AG08395 (cell line): Measurements from ENCODE around the gene RNPEPL1.
"Not testable (repeated sequence)": the region's sequence is repeated elsewhere in the genome, so short reads cannot be mapped to it uniquely, and the experiment has no call there.

Source experiments
- DNase-seq: peaks from one replicate; pipeline ENCODE4 v3.0.0; 2012; ENCODE audit warnings: mixed read lengths, low spot score

The RNPEPL1 gene, protein sequence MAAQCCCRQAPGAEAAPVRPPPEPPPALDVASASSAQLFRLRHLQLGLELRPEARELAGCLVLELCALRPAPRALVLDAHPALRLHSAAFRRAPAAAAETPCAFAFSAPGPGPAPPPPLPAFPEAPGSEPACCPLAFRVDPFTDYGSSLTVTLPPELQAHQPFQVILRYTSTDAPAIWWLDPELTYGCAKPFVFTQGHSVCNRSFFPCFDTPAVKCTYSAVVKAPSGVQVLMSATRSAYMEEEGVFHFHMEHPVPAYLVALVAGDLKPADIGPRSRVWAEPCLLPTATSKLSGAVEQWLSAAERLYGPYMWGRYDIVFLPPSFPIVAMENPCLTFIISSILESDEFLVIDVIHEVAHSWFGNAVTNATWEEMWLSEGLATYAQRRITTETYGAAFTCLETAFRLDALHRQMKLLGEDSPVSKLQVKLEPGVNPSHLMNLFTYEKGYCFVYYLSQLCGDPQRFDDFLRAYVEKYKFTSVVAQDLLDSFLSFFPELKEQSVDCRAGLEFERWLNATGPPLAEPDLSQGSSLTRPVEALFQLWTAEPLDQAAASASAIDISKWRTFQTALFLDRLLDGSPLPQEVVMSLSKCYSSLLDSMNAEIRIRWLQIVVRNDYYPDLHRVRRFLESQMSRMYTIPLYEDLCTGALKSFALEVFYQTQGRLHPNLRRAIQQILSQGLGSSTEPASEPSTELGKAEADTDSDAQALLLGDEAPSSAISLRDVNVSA

DNA sequence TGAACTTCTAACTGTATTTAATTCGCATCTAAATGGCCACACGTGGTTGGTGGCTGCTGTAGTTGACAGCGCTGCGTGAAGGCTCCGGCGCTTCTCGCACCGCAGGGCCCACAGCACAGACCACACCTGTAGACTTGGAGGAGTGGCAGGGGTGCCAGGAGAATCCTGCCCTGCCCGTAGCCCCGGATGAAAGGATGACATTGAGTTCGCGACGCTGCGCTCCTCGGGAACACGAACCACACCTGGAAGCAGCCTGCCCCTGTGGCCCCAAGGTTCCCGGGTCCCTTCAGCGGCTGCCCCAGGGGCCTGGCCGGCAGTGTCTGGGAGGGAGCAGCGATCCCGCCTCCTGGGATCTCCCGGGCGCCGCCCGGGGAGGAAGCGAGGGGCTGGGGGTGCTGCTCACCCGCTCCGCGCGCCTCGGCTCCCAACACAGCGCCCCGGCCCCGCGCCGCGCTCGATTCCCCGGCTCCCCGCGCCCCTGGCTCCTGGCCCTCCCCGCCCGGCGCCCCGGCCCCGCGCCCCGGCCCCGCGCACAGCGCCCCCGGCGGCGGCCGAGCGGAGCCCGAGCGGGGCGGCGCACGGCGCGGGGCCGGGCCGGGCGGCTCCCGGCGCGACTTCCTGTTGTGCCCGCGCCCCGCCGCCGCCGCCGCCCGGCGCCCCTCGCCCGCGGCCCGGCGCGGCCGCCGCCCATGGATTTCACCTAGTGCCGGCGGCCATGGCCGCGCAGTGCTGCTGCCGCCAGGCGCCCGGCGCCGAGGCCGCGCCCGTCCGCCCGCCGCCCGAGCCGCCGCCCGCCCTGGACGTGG lies at the start of gene RNPEPL1:
Gene RNPEPL1 (plus strand): TSS at position 613 of the 806 bp plus-strand sequence. CDS start 103 bp downstream, at position 716.
- peak; percentile 52 for DNase-seq

DNA sequence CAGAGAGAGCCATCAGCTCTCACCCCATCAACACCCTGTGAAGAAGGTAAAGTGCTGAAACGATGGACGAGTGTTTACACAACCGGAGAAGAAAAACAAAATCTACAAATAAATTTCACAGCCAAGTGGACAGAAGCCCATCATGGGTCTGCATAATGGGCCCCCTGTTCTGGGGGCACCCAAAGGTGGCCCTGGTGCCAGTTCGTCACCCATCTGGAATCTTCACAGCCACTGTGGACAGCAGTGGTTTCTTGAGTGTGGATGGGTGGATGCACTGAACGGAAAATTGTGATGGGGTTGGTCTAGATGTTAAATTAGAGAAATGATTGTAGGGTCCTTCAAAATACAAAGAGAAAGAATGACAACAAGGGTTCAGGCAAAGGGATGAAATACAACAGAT lies 49.3 kb upstream of the RNPEPL1 start:
- DNase-seq: no peak

DNA sequence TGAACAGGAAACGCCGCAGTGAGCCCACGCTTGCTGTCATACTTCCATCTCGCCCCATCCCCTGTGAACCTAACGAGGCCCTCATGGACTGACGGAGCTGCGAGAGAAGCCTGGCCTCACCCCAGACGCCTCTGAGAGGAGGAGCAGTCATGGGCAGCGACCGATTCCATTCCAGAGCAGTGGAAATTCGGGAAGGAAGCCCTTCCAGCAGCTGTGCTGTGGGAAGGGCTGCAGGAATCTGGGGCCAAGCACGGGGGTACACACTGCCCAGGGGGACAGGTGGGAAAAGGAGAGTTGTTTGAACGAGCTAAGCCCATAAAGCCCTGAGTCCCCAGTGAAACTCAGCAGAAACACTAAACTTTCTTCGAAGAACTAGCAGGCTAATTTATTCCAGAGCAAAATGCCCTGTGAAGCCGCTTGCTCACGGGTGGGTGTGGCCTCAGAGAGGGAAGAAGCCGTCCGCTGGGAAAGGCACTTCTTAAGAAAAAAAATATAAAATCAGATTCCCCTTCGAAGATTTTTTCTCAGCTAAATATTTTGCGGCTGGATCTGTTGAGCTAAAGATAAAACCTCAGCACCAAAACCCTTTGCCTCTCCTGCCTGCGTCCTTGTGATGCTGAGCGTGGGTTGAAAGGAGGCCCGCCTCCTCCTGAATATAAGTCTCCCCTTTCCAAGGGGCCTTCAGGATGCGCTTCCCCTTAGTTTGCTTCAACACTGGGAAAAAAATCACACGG lies 48.7 kb upstream of the RNPEPL1 start:
- DNase-seq: peak; percentile 62

DNA sequence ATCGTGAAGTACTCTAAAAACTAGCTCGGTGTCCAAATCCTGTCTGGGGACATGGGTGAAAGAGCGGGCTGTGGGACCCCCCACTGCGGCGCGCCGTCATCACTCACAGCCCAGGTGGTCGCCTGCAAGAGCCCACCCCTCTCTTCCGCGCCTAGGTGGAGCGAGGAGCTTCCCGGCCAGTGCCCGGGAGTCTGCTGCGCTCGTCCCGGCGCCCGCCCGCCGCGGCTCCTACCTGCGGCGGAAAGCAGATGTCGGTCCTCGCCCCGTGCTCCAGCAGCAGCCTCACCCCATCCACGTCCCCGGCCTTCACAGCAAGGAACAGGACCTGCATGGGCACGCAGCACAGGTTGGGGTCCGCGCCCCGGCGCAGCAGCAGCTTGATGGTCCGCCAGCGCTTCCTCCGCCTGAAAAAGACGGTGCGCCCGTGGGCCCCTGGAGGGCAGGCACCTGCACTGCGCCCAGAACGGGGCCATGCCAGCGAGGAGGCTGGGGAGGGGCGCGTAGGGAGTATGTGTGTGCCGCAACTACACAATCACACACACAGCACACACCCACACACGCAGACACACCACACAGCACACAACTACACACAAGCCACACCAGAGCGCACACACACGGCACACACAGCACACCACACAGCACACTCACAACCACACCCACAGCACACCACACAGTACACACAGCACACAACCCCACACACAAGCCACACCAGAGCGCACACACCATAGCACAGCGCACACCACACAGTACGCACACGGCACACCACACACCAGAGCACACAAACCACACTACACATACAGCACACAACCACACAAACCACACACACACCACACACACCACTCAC lies 47.9 kb upstream of the RNPEPL1 start:
- DNase-seq: peak; percentile 12

DNA sequence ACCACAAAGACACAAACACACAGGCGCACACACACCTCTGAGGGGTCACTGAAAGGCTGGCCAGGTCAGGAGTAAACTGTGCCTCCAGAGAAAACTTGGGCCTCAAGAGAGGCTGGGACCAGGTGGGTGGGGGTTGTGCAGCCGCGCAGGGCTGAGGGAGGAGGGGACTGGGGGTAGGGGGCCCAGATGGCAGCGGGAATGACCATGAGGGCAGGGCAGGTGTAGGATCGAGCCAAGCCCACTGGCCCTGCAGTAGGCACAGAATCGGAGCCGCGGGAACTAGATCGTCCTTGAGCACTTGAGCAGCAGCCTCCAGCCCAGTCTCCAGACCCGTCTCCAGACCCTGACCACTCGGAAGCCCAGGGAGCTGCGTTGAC lies 47.3 kb upstream of the RNPEPL1 start:
- DNase-seq: no peak

DNA sequence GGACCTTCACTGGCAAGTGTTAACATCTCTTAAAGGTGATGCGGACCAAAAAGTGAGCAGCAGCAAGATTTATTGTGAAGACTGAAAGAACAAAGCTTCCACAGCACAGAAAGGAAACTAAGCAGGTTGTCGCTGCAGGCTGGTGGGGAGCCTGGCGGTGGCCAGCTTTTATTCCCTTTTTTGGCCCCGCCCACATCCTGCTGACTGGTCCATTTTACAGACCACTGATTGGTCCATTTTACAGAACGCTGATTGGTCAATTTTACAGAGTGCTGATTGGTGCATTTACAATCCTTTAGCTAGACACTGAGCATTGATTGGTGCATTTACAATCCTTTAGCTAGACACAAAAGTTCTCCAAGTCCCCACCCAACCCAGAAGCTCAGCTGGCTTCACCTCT lies 46.4 kb upstream of the RNPEPL1 start:
- not testable (repeated sequence) for DNase-seq

DNA sequence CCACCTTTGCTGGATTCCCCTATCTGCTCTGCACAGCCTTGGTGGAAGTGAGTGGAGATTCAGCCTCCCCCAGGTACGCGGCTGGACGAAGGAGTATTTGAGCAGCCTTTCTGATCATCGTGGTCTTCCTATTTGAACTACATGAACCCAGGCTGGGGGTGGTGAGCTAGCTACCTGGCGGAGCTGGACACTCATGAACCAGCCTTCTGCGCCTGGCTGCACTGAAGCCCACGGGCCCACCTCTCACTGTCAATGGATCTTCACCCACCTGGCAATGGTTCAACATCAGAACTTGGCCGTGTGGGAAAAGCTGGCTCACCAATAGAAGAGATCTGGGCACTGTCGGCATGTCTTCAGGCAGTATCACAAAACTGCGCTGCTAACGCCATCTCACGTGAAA lies 45.9 kb upstream of the RNPEPL1 start:
- no peak for DNase-seq

DNA sequence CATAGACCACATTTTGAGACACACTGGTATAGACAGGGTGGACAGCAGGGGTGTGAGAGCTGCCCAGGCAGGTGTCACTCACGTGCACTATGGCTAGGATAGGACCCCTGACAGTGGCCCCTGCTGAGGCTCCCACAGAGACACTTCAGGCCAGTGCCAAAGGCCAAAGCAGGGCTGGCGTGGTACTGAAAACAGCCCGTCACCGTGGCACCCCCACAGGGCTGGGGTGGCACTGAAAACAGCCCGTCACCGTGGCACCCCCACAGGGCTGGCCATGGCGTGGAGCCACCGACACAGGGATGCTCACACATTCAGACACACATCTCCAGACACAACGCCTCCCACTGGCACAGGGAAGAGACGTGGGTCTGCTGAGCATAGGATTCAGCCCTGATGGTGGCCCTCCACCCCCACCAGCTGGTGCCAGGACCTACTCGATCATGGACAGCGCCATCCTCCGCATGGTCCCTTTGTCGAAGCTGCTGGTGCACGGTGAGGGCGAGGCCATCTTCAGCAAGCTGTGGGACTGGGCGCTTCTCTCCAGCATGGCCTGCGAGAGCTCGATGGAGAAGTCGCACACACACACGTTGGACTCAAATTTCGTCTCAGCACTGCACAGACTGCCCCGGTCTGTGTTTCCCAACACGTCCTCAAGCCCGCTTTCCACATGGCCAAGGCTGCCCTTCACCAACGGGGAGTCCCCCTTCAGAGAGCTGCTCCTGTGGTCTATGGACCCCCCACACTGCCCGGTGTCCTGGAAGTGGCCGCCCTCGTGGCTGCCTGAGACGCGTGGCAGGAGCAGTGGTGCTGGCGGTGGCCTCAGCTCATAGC lies 44.6 kb upstream of the RNPEPL1 start:
- DNase-seq: no peak

DNA sequence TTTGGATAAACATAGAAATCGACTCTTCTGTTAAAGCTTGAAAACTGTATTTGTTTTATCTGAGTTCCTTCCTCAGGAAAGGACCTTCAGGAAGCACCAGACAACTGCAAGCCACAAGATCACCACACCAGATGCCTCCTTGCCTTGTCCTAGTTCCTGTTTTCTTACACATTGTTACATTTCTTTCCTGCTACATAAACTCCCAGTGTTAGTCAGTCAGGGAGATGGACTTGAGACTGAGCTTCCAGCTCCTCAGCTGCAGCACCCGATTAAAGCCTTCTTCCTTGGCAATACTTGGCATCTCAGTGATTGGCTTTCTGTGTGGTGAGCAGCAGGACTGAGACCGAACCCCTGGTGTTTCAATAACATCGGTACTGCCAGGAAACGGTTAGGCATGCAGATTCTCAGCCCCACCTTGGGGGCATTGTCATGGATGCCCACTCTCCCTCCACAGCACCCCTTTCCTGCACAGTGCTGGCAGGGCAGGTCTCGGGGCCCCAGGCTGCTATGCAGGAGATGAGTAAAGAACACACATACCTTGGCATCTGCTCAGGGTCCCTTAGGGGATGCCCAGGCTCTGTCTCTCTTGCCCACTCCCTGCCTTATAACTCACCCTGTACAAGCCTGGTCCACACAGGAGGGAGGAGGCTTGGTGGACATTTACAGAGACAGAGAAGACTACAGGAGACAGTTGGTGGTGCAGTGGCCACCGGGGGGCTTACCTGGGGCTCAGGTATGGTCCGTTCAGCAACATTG lies 43.1 kb upstream of the RNPEPL1 start:
- no peak for DNase-seq

DNA sequence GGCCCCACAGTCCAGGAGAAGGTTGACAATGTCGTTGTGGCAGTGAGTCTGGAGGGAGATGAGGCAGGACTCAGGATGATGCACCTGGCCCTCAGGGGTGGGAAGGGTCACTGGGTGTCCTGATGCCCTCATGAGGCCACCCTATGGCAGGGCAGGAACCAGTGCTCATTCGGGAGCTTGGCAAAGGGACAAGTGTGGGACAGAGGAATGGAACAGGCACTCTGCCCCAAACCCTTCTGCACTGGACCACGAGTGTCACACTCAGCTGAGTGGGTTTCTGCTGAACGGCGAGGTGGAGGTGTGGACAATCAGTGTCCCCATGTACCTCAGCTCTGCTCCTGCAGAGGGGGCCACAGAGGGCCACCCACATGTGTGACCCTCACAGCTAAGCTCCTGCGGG lies 42.5 kb upstream of the RNPEPL1 start:
- DNase-seq: no peak

DNA sequence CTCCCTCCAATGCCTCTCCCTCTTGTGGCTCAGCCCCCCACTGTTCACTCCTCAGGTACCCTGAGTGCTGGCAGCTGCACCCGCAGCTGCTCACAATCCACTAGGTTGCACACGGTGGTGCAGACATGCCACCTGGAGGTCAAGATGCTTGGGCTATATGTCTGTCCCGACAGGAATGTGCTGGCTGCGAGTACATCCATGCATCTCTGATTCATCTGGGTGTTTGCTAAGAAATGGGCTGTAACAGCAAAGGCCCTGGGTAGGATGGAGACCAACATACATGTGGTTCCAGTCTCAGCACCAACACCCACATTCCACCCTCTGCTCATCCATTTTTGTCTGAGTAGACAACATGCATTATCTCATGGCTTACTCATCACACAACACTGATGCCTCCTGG lies 41.8 kb upstream of the RNPEPL1 start:
- no peak for DNase-seq

DNA sequence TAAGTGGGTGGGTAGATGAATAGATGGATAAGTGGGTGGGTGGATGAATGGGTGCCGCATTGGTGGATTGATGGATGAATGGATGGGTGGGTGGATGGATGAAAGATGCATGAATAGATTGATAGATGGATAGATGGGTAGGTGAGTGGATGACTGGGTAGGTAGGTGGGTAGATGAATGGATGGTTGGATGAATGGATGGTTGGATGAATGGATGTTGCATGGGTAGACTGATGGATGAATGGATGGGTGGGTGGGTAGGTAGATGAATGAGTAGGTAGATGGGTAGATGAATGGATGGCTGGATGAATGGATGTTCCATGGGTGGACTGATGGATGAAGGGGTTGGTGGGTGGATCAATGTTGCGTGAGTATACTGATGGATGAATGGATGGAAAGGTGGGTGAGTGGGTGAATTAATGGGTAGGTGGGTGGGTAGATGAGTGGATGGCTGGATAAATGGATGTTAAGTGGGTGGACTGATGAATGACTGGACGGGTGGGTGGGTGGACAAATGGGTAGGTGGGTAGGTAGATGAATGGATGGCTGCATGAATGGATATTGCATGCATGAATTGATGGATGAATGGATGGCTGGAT lies 41.0 kb upstream of the RNPEPL1 start:
- no peak for DNase-seq

DNA sequence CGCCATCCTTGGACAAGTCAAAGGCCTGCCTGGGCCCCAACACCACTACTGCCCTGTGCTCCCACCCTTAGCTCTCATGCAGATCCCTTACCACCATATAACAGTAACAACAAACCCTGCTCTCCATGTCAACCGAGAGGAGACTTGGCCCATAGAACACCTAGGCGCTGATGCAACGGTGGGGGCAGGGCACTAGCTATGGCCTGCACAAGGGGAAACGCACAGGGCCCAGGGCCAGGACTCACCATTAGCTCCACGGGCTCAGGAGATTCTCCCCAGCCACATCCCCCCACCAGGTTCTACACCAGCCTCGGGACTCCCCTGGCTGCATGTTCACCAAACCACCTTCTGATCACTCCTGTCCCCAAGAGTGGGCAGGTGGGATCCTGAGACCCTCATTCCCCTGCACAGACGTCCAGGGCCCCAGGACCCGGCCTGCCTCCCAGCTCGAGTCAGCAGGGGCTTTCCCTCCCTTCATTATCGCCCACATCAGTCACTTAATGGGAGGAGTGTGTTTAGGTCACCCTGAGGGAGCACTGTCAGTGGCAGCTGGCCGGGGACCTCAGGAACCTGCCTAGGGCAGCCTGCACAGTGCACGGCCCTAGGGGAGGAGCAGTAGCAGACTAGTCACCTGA lies 39.8 kb upstream of the RNPEPL1 start:
- DNase-seq: no peak

DNA sequence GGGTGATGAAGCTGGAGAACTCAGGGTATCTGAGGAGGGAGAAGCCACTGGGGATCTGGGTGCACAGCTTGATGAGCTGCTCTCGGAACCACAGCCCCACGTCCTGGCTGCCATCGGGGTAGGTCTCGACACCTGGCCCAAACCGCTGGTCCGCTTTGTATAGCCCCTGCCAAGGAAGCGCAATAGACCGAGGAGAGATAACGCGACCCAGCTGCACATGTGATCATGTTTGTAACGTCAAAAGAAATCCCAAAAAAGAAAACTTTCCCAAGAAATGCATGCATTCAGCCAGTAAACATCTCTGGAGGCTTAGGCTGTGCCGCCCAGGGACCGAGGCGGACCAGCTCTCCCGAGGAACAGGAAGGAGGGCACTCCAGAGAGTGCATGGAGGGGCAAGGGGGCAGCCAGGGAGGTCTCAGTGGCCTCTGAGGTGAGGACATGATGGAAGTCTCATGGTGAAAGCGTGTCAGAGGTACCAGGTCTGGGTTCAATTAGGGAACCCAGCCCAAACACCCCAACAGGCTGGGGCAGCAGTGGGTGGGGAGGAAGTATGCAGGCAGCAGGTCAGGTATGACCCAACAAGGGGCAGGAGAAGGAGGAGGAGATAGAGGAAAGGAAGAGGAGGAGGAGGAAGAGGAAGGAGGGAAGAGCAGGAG lies 38.8 kb upstream of the RNPEPL1 start:
- DNase-seq: no peak

DNA sequence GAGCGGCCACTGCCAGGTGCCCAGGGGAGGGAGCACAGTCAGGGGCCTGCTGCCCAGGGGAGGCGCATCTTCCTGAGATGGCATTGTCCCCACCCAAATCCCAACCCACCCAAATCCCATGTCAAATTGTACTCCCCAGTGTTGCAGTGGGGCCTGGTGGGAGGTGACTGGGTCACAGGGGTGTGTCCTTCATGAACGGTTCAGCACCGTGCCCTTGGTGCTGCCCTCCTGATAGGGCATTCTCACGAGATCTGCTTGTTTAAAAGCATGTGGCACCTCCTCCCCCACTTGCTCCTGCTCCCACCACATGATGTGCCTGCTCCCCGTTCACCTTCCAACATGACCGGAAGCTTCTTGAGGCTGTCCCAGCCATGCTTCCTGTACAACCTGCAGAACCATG lies 38.1 kb upstream of the RNPEPL1 start:
- DNase-seq: no peak

DNA sequence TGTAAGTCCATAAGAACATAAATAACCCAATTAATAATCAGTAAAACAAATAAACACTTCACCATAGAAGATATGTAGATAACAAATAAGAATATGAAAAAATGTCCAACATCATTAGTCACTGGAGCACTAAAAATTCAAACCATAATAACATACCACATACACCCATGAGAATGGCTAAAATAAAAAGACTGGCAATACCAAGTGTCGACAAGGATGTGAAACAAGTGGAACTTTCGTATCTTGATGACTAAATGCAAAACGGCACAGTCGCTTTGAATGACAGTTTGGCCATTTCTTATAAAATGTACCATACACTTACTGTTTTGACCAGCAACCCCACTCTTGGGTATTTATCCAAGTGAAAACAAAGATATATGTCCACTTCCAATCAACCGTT lies 37.2 kb upstream of the RNPEPL1 start:
- DNase-seq: no peak

DNA sequence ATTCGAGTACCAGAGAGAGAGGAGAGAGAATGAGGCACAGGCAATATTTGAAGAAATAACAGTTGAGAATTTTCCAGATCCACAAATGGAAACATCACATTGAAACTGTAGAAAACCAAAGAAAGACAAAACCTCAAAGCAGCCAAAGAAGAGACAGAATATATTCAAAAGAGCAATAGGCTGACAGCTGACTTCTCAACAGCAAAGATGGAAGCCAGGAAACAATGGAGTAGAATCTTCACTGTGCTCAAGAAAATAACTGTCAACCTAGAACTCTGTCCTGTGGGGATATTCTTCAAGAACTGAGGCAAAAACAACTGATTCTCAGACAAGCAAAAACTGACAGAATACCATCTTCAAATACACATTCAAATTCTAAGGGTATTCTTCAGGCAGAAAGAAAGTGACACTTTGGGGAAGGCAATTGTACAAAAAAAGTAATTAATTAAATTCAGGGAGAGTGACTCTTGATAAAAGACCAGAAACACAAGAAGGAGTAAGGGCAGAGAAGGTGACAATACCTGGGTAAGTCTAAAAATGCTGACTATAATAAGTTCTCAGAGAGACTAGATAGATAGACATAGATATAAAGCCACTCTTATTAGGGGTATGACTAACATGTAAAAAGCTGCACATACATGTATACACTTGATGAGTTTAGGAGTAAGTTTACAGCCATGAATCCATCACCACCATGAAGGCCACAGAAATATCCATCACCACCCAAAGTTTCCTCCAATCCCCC lies 36.1 kb upstream of the RNPEPL1 start:
- DNase-seq: no peak
